ENCODE measurements around the gene DNAH14.

The DNAH14 gene

DNA sequence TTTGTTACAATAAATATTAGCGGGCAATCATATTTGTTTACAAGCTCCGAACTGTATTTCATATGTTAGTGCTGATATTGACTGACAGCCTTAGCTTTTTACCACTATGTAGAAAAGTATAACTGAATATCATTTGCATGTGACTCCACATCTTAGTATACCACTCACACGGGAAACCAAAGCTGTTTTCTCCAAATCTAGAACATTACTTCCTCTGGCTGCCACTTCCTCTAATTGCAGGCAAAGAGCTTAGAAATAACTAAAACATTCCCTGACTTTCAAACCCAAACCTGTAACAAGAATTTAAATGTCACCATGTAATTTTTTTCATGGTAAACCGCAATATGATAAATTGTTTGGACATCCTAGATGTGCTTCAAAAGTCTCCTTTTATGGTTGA, 323.7 kb downstream of the DNAH14 start:
- no peaks in the 10 kb centered on the region for H3K9me2 ChIP-seq (replicated peaks; ENCODE audit: insufficient read depth, low read length)
- H3K4me1 ChIP-seq (ENCODE audit: low read length) = no peaks in the 10 kb centered on the region
- H3K79me2 ChIP-seq (ENCODE audit: low read length) = no peaks in the 10 kb centered on the region
- H4K20me1 ChIP-seq (ENCODE audit: insufficient read depth, low read length) = no peaks in the 10 kb centered on the region
- TF ChIP-seq EZH2 (optimal IDR thresholded peaks at IDR 0.05; ENCODE audit: low read depth, low read length) (no peak), EZH2phosphoT487 (IDR thresholded peaks at IDR 0.05; ENCODE audit: low read length) (no peak)
- no peaks in the 10 kb centered on the region for H3K9me3 ChIP-seq (replicated peaks; ENCODE audit: insufficient read depth, low read length)
- no peak overlapping the region for H3K9ac ChIP-seq (ENCODE audit: low read length)
- no peak overlapping the region for H3K27ac ChIP-seq (ENCODE audit: low read length)
- no peak overlapping the region for H3K4me2 ChIP-seq (ENCODE audit: low read depth, low read length)
- no peaks in the 10 kb centered on the region for H3K36me3 ChIP-seq (replicated peaks; ENCODE audit: insufficient read depth, low read length)
- no peak for DNase-seq
- no peaks in the 10 kb centered on the region for H3K27me3 ChIP-seq (replicated peaks; ENCODE audit: insufficient read depth, low read length)
- H3F3A ChIP-seq (ENCODE audit: insufficient read depth, low read length) = no peaks in the 10 kb centered on the region
- H3K4me3 ChIP-seq (ENCODE audit: low read length) = no peak overlapping the region
- no peak overlapping the region for H2AFZ ChIP-seq (ENCODE audit: low read length)

DNA sequence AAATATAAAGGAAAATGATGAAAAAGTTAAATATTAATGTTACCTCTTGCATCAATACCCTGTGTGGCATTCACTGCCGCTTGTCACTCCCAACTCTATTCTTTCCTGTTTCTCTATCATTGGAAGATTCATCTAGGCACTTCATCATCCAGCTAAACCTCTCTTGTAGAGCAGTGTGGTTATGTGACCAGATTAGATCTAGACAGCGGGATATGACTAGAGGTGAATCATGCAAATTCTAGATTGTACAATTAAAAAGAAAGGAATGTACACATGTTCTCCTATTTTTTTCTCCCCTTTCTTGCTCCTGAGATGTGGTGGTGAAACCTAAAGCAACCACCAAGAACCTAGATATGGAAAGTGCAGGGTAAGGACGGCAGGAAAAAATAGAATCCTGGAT, 324.3 kb downstream of the DNAH14 start:
- no peaks in the 10 kb centered on the region for H3K4me1 ChIP-seq (ENCODE audit: low read length)
- no peak overlapping the region for H3K27ac ChIP-seq (ENCODE audit: low read length)
- H3K27me3 ChIP-seq (replicated peaks; ENCODE audit: insufficient read depth, low read length) = no peaks in the 10 kb centered on the region
- no peak overlapping the region for H2AFZ ChIP-seq (ENCODE audit: low read length)
- H3K79me2 ChIP-seq (ENCODE audit: low read length) = no peaks in the 10 kb centered on the region
- H3K9ac ChIP-seq (ENCODE audit: low read length) = no peak overlapping the region
- no peak for DNase-seq
- H3K4me3 ChIP-seq (ENCODE audit: low read length) = no peak overlapping the region
- H3K9me3 ChIP-seq (replicated peaks; ENCODE audit: insufficient read depth, low read length) = no peaks in the 10 kb centered on the region
- no peaks in the 10 kb centered on the region for H3K36me3 ChIP-seq (replicated peaks; ENCODE audit: insufficient read depth, low read length)
- H4K20me1 ChIP-seq (ENCODE audit: insufficient read depth, low read length) = no peaks in the 10 kb centered on the region
- H3K4me2 ChIP-seq (ENCODE audit: low read depth, low read length) = no peak overlapping the region
- no peak for TF ChIP-seq EZH2phosphoT487 (IDR thresholded peaks at IDR 0.05; ENCODE audit: low read length)
- TF ChIP-seq, protein P1, sequence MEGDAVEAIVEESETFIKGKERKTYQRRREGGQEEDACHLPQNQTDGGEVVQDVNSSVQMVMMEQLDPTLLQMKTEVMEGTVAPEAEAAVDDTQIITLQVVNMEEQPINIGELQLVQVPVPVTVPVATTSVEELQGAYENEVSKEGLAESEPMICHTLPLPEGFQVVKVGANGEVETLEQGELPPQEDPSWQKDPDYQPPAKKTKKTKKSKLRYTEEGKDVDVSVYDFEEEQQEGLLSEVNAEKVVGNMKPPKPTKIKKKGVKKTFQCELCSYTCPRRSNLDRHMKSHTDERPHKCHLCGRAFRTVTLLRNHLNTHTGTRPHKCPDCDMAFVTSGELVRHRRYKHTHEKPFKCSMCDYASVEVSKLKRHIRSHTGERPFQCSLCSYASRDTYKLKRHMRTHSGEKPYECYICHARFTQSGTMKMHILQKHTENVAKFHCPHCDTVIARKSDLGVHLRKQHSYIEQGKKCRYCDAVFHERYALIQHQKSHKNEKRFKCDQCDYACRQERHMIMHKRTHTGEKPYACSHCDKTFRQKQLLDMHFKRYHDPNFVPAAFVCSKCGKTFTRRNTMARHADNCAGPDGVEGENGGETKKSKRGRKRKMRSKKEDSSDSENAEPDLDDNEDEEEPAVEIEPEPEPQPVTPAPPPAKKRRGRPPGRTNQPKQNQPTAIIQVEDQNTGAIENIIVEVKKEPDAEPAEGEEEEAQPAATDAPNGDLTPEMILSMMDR (IDR thresholded peaks at IDR 0.05; ENCODE audit: low read length) = no peak
- TF ChIP-seq EZH2 (optimal IDR thresholded peaks at IDR 0.05; ENCODE audit: low read depth, low read length) = no peak
- H3K9me2 ChIP-seq (replicated peaks; ENCODE audit: insufficient read depth, low read length) = no peaks in the 10 kb centered on the region
- H3F3A ChIP-seq (ENCODE audit: insufficient read depth, low read length) = no peaks in the 10 kb centered on the region

DNA sequence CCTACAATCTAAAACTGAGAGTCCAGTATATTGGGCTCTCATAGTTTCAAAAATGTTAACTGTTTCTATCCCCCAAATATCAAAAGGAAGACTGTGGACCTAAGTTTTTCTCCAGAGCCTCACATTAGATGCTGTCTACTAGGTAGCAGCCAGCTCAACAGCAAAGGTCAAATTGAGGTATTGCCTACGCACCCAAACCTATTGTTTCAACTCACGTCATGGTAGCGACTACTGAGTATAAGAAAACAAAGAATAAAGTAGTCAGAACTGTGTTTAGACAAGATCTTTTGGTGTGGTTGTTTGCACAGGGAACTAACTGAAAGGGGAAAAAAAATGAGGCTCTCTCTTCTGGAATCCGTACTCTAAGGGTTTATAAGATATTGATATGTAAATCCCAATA, 325.2 kb downstream of the DNAH14 start:
- Histone ChIP-seq H3F3A (ENCODE audit: insufficient read depth, low read length) (no peaks in the 10 kb centered on the region), H3K4me1 (ENCODE audit: low read length) (no peaks in the 10 kb centered on the region), H3K4me2 (ENCODE audit: low read depth, low read length) (no peak overlapping the region), H2AFZ (ENCODE audit: low read length) (no peak overlapping the region), H3K9me3 (replicated peaks; ENCODE audit: insufficient read depth, low read length) (no peaks in the 10 kb centered on the region), H3K27ac (ENCODE audit: low read length) (no peak overlapping the region), H3K79me2 (ENCODE audit: low read length) (no peaks in the 10 kb centered on the region), H3K27me3 (replicated peaks; ENCODE audit: insufficient read depth, low read length) (no peaks in the 10 kb centered on the region), H3K4me3 (ENCODE audit: low read length) (no peak overlapping the region), H3K9me2 (replicated peaks; ENCODE audit: insufficient read depth, low read length) (no peaks in the 10 kb centered on the region), H3K9ac (ENCODE audit: low read length) (no peak overlapping the region), H4K20me1 (ENCODE audit: insufficient read depth, low read length) (no peaks in the 10 kb centered on the region), H3K36me3 (replicated peaks; ENCODE audit: insufficient read depth, low read length) (no peaks in the 10 kb centered on the region)
- TF ChIP-seq, protein P1 (IDR thresholded peaks at IDR 0.05; ENCODE audit: low read length) = no peak
- TF ChIP-seq EZH2 (optimal IDR thresholded peaks at IDR 0.05; ENCODE audit: low read depth, low read length) (no peak), EZH2phosphoT487 (IDR thresholded peaks at IDR 0.05; ENCODE audit: low read length) (no peak)
- no peak for DNase-seq

DNA sequence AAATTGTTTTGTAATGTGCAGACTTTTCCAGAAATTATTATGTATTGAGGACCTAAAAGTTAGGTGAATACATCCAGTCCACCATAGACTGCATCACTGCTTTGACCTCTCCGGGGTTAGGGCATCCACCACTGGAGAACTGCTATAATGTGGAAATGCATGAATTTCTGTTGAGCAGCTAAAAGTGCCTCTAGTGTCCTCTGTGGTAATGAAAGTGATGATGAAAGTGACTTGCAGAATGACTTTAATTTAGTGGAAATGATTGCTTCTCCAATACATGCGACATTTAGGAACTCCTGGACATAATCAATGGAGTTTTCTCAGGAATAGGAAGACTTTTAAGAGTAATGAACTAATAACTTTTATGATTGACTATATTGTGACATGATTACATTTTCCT, 327.6 kb downstream of the DNAH14 start:
- no peaks in the 10 kb centered on the region for H3K36me3 ChIP-seq (replicated peaks; ENCODE audit: insufficient read depth, low read length)
- no peaks in the 10 kb centered on the region for H3K4me1 ChIP-seq (ENCODE audit: low read length)
- no peaks in the 10 kb centered on the region for H3K9me3 ChIP-seq (replicated peaks; ENCODE audit: insufficient read depth, low read length)
- H3F3A ChIP-seq (ENCODE audit: insufficient read depth, low read length) = no peaks in the 10 kb centered on the region
- no peak for DNase-seq
- H3K27me3 ChIP-seq (replicated peaks; ENCODE audit: insufficient read depth, low read length) = no peaks in the 10 kb centered on the region
- H3K4me2 ChIP-seq (ENCODE audit: low read depth, low read length) = no peak overlapping the region
- no peaks in the 10 kb centered on the region for H3K79me2 ChIP-seq (ENCODE audit: low read length)
- no peaks in the 10 kb centered on the region for H4K20me1 ChIP-seq (ENCODE audit: insufficient read depth, low read length)
- no peak overlapping the region for H3K27ac ChIP-seq (ENCODE audit: low read length)
- H2AFZ ChIP-seq (ENCODE audit: low read length) = no peak overlapping the region
- TF ChIP-seq EZH2 (optimal IDR thresholded peaks at IDR 0.05; ENCODE audit: low read depth, low read length) = no peak
- TF ChIP-seq EZH2phosphoT487 (IDR thresholded peaks at IDR 0.05; ENCODE audit: low read length) = no peak
- no peak overlapping the region for H3K9ac ChIP-seq (ENCODE audit: low read length)
- no peak overlapping the region for H3K4me3 ChIP-seq (ENCODE audit: low read length)
- no peaks in the 10 kb centered on the region for H3K9me2 ChIP-seq (replicated peaks; ENCODE audit: insufficient read depth, low read length)

Measured in MM.1S (cell line).